Mesenchymal stem cell (in vitro differentiated cells and primary cell): ENCODE measurements around the gene ENO1.
A peak's percentile ranks its signal among the peaks of the same experiment; 100 is the strongest.

Source experiments
- DNase-seq: peaks from one replicate; pipeline ENCODE4 v3.0.0-alpha.2; 2013
- H2AFZ ChIP-seq: one replicate; pipeline ENCODE4 v1.6.1; 2013; ENCODE audit warnings: low read depth, mild to moderate bottlenecking, control low read depth, inconsistent platforms, low read length, moderate library complexity
- H2AK5ac ChIP-seq: 2 replicates; pipeline ENCODE4 v1.6.1; 2013; ENCODE audit warnings: low read length, moderate library complexity, mild to moderate bottlenecking, inconsistent platforms; ENCODE audit not compliant: severe bottlenecking
- H2BK120ac ChIP-seq: one replicate; pipeline ENCODE4 v1.6.1; 2013; ENCODE audit warnings: low read depth, mild to moderate bottlenecking, inconsistent platforms, low read length, moderate library complexity
- H2BK12ac ChIP-seq, 2 experiments: one replicate each; pipeline ENCODE4 v1.6.1; 2013; ENCODE audit warnings: inconsistent platforms in 2 of 2, low read length in 2 of 2, mild to moderate bottlenecking in 2 of 2, moderate library complexity in 2 of 2, control low read depth in 1 of 2
- H2BK15ac ChIP-seq: one replicate; pipeline ENCODE4 v1.6.1; 2013; ENCODE audit warnings: mild to moderate bottlenecking, low read depth, inconsistent platforms; ENCODE audit not compliant: poor library complexity, severe bottlenecking
- H2BK5ac ChIP-seq: 2 replicates; pipeline ENCODE4 v1.6.1; 2013; ENCODE audit warnings: low read depth, mild to moderate bottlenecking, low read length, control low read depth, inconsistent platforms; ENCODE audit not compliant: poor library complexity, severe bottlenecking
- H3K14ac ChIP-seq, 2 experiments: one replicate each; pipeline ENCODE4 v1.6.1; 2013; ENCODE audit warnings: inconsistent platforms in 2 of 2, low read length in 2 of 2, control low read depth in 1 of 2, mild to moderate bottlenecking in 1 of 2, moderate library complexity in 1 of 2
- H3K18ac ChIP-seq, 2 experiments: one replicate each; pipeline ENCODE4 v1.6.1; 2013; ENCODE audit warnings: inconsistent platforms in 2 of 2, low read length in 2 of 2, control low read depth in 1 of 2, low read depth in 1 of 2, mild to moderate bottlenecking in 1 of 2
- H3K23ac ChIP-seq, 2 experiments: one replicate each; pipeline ENCODE4 v1.6.1; 2013; ENCODE audit warnings: inconsistent platforms in 2 of 2, low read length in 2 of 2, mild to moderate bottlenecking in 2 of 2, moderate library complexity in 2 of 2, control low read depth in 1 of 2
- H3K27ac ChIP-seq: 2 replicates; pipeline ENCODE4 v1.5.1; 2013; ENCODE audit warnings: mild to moderate bottlenecking, moderate library complexity, low read length, control low read depth, inconsistent platforms; ENCODE audit not compliant: poor library complexity, severe bottlenecking
- H3K27me3 ChIP-seq, 2 experiments: 2 replicates each; pipeline versions ENCODE4 v1.6.1 to v1.7.0; 2013; ENCODE audit warnings: low read length in 2 of 2, mild to moderate bottlenecking in 2 of 2, moderate library complexity in 2 of 2, control low read depth in 1 of 2, inconsistent platforms in 1 of 2; ENCODE audit not compliant: control insufficient read depth in 1 of 2, insufficient read depth in 1 of 2
- H3K36me3 ChIP-seq, 2 experiments: 2 replicates each; pipeline versions ENCODE4 v1.6.1 to v1.7.0; 2013; ENCODE audit warnings: low read length in 2 of 2, control low read depth in 1 of 2, inconsistent platforms in 1 of 2, low read depth in 1 of 2, mild to moderate bottlenecking in 1 of 2; ENCODE audit not compliant: insufficient read depth in 2 of 2, control insufficient read depth in 1 of 2
- H3K4ac ChIP-seq, 2 experiments: one replicate each; pipeline ENCODE4 v1.6.1; 2013; ENCODE audit warnings: inconsistent platforms in 2 of 2, low read length in 2 of 2, mild to moderate bottlenecking in 2 of 2, moderate library complexity in 2 of 2, control low read depth in 1 of 2, low read depth in 1 of 2
- H3K4me1 ChIP-seq: 2 replicates; pipeline ENCODE4 v1.6.1; 2013; ENCODE audit warnings: low read depth, low read length, control low read depth; ENCODE audit not compliant: control insufficient read depth, insufficient read depth
- H3K4me2 ChIP-seq: 2 replicates; pipeline ENCODE4 v1.6.1; 2013; ENCODE audit warnings: low read length, mild to moderate bottlenecking, inconsistent platforms; ENCODE audit not compliant: poor library complexity, severe bottlenecking
- H3K4me3 ChIP-seq, 2 experiments: 2 replicates each; pipeline versions ENCODE4 v1.5.1 to v1.7.0; 2013; ENCODE audit warnings: low read length in 2 of 2, mild to moderate bottlenecking in 2 of 2, control low read depth in 1 of 2, low read depth in 1 of 2; ENCODE audit not compliant: insufficient read depth in 1 of 2
- H3K79me1 ChIP-seq: replicated peaks from 2 replicates; pipeline ENCODE4 v1.6.1; 2013; ENCODE audit warnings: mild to moderate bottlenecking, control low read depth, low read length, inconsistent platforms; ENCODE audit not compliant: poor library complexity, severe bottlenecking
- H3K9ac ChIP-seq: 2 replicates; pipeline ENCODE4 v1.7.0; 2013; ENCODE audit warnings: mild to moderate bottlenecking, low read length, moderate library complexity
- H3K9me3 ChIP-seq: 2 replicates; pipeline ENCODE4 v1.7.0; 2013; ENCODE audit warnings: mild to moderate bottlenecking, low read length; ENCODE audit not compliant: control insufficient read depth
- H4K8ac ChIP-seq: one replicate; pipeline ENCODE4 v1.6.1; 2013; ENCODE audit warnings: inconsistent platforms, mild to moderate bottlenecking, low read length, moderate library complexity
- H4K91ac ChIP-seq: one replicate; pipeline ENCODE4 v1.6.1; 2013; ENCODE audit warnings: mild to moderate bottlenecking, low read length, inconsistent platforms
- WGBS: methylation state at CpG from one replicate; pipeline ENCODE4 v1.1.7; 2013; ENCODE audit warnings: mixed read lengths; 5-methylcytosine and 5-hydroxymethylcytosine counted together

ENO1 gene

DNA sequence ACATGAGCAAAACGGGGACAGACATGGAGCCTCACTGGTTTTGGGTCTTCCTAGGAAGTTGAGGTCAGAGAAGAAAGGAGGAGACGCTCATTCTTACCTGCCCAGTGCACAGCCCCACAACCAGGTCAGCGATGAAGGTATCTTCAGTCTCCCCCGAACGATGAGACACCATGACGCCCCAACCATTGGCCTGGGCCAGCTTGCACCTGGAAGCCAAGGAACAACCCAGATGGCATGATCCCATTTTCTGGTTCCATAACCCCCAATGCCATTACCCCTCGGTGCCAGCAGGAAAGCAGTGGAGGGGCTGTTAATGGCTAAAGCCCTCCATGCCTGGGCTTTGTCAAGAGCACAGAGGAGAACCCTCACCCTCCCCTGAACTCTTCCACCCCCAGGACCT lies 15.3 kb downstream of the ENO1 start:
- H3K4me3 ChIP-seq: no peak overlapping the region
- H2BK120ac ChIP-seq: no peak overlapping the region
- H3K4me2 ChIP-seq: no peak overlapping the region
- H4K91ac ChIP-seq: no peak overlapping the region
- peaks cover 89 to 99% of the 10 kb centered on the region in 2 experiments for H3K36me3 ChIP-seq
- H3K27me3 ChIP-seq: no peaks in the 10 kb centered on the region
- WGBS: 97% methylated on average over 7 of the region's 7 CpGs
- H3K27ac ChIP-seq: no peak overlapping the region
- no peak overlapping the region for H2BK15ac ChIP-seq
- no peak overlapping the region for H3K14ac ChIP-seq
- H2AFZ ChIP-seq: no peak overlapping the region
- no peak overlapping the region for H3K18ac ChIP-seq
- no peak overlapping the region for H3K4ac ChIP-seq
- no peaks in the 10 kb centered on the region for H3K9me3 ChIP-seq
- H2BK5ac ChIP-seq: no peak overlapping the region
- no peak overlapping the region for H2BK12ac ChIP-seq
- H3K9ac ChIP-seq: no peak overlapping the region
- no peak overlapping the region for H4K8ac ChIP-seq
- H2AK5ac ChIP-seq: no peak overlapping the region
- no peak for DNase-seq
- H3K23ac ChIP-seq: no peak overlapping the region
- peaks cover 23% of the 10 kb centered on the region for H3K4me1 ChIP-seq
- H3K79me1 ChIP-seq: peaks cover 7% of the 10 kb centered on the region

DNA sequence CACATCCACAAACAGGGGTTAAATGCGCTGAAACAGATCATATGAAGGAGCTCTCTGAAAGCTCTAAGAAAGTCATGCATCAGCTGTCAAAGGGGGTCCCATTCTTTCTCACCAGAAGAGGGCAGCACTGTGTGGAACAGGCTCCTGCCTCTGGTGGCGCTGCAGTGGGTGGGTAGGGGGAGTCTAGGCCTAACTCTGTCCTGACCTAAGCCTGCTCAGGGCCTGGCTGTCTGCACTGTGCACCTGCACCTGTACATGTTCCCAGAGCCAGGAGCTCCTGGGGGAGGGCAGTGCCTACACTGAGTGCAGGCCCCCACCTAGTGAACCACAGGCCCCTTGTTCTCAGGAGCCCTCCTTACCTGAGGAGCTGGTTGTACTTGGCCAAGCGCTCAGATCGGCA lies 16.0 kb downstream of the ENO1 start:
- H3K27ac ChIP-seq: peak overlapping the region; percentile 30
- H2BK120ac ChIP-seq: no peak overlapping the region
- H3K23ac ChIP-seq: no peak overlapping the region
- peaks cover 85 to 98% of the 10 kb centered on the region in 2 experiments for H3K36me3 ChIP-seq
- H3K18ac ChIP-seq: peak overlapping the region in 1 of 2 experiments; percentile 63
- peaks cover 6% of the 10 kb centered on the region for H3K79me1 ChIP-seq
- peak overlapping the region; percentile 50 for H4K8ac ChIP-seq
- H3K4me2 ChIP-seq: no peak overlapping the region
- no peaks in the 10 kb centered on the region for H3K9me3 ChIP-seq
- H3K14ac ChIP-seq: no peak overlapping the region
- no peak overlapping the region for H2BK12ac ChIP-seq
- H3K9ac ChIP-seq: no peak overlapping the region
- no peak overlapping the region for H4K91ac ChIP-seq
- no peak overlapping the region for H3K4me3 ChIP-seq
- H3K4me1 ChIP-seq: peaks cover 26% of the 10 kb centered on the region
- H3K4ac ChIP-seq: no peak overlapping the region
- WGBS: 92% methylated on average over 4 of the region's 4 CpGs
- no peak overlapping the region for H2BK5ac ChIP-seq
- H3K27me3 ChIP-seq: no peaks in the 10 kb centered on the region
- no peak overlapping the region for H2AFZ ChIP-seq
- H2AK5ac ChIP-seq: no peak overlapping the region
- peak; percentile 50 for DNase-seq
- H2BK15ac ChIP-seq: no peak overlapping the region

DNA sequence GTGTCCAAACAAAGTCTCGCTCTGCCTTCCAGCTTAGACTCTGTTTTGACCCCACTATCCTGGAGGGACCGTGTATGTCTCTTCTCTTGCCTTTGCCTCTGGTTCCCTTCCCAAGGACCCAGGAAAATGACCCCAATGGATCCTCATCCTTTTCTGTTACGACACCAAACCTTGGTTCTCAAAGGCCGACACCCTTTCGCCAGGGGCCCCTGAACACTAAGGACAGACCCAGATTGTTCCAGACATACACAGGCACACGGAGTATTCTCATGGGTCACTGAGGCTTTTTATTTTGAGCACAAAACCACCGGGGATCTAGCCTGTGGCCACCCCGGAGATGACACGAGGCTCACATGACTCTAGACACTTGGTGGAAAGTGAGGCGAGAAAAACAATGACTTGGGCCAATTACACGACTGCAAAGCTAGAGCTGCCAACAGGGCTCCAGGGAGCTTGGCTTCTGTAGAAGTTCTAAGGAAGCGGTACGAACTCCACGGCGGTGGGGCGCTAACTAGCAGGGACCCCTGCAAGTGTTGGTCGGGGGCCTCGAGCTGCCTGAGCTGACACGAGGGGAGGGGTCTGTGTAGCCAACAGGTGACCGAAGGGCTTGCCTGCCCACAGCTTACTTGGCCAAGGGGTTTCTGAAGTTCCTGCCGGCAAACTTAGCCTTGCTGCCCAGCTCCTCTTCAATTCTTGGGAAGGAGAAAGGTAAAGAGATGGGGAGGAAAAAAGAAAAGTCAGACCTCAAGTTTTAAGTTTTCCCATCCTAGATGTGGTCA lies 17.6 kb downstream of the ENO1 start:
- H3K79me1 ChIP-seq: peaks cover 3% of the 10 kb centered on the region
- no peak overlapping the region for H2BK12ac ChIP-seq
- H3K27ac ChIP-seq: peak overlapping the region; percentile 27
- no peaks in the 10 kb centered on the region for H3K27me3 ChIP-seq
- H2AK5ac ChIP-seq: no peak overlapping the region
- peaks cover 26% of the 10 kb centered on the region for H3K4me1 ChIP-seq
- H3K23ac ChIP-seq: no peak overlapping the region
- H2AFZ ChIP-seq: no peak overlapping the region
- peaks cover 81 to 92% of the 10 kb centered on the region in 2 experiments for H3K36me3 ChIP-seq
- no peaks in the 10 kb centered on the region for H3K9me3 ChIP-seq
- H4K91ac ChIP-seq: no peak overlapping the region
- H3K4me2 ChIP-seq: no peak overlapping the region
- no peak overlapping the region for H3K14ac ChIP-seq
- no peak overlapping the region for H4K8ac ChIP-seq
- H2BK5ac ChIP-seq: no peak overlapping the region
- H2BK15ac ChIP-seq: no peak overlapping the region
- no peak overlapping the region for H2BK120ac ChIP-seq
- 93% methylated on average over 20 of the region's 21 CpGs for WGBS
- DNase-seq: no peak
- no peak overlapping the region for H3K18ac ChIP-seq
- H3K9ac ChIP-seq: no peak overlapping the region
- H3K4me3 ChIP-seq: no peak overlapping the region
- H3K4ac ChIP-seq: peak overlapping the region in 1 of 2 experiments; percentile 24

DNA sequence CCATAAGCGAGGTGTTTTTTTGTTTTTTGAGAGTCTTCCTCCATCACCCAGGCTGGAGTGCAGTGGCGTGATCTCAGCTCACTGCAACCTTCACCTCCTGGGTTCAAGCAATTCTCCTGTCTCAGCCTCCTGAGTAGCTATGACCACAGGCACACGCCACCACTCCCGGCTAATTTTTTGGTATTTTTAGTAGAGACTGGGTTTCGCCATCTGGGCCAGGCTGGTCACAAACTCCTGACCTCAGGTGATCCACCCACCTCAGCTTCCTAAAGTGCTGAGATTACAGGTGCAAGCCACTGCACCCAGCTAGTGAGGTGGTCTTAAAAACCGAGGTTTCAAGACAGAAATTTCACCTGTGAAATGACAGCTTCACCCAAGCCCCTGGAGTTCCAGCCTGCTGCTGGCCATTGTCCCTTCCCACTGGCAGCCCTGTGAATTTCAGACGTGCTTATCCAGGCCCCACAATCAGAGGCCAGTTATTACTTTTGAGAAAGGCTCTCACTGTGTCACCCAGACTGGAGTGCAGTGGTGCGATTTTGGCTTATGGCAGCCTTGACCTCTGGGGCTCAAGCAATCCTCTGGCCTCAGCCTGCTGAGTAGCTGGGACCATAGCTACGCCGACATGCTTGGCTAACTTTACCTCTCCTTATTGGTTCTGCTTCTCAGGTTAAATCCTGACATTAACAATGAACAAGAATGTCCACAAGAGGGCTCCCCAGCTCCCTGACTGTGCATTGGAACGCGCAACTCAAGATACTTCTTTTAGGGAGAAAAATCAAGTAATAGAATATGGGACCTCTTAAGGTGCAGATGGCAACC lies 19.4 kb downstream of the ENO1 start:
- WGBS: 90% methylated on average over 9 of the region's 12 CpGs
- Histone ChIP-seq H2BK5ac (no peak overlapping the region), H3K4ac (no peak overlapping the region), H3K79me1 (peaks cover 3% of the 10 kb centered on the region), H3K14ac (no peak overlapping the region), H3K4me1 (peaks cover 28% of the 10 kb centered on the region), H3K9ac (no peak overlapping the region), H3K4me3 (no peak overlapping the region), H3K27ac (peak overlapping the region; percentile 80), H3K36me3 (peaks cover 66 to 74% of the 10 kb centered on the region in 2 experiments), H2AK5ac (peak overlapping the region; percentile 51), H2BK120ac (peak overlapping the region; percentile 23), H2AFZ (no peak overlapping the region), H3K23ac (no peak overlapping the region), H2BK15ac (peak overlapping the region; percentile 33), H3K18ac (peak overlapping the region; percentile 60 to 69), H4K8ac (peak overlapping the region; percentile 51), H3K9me3 (no peaks in the 10 kb centered on the region), H3K27me3 (no peaks in the 10 kb centered on the region), H2BK12ac (peak overlapping the region in 1 of 2 experiments; percentile 45), H4K91ac (no peak overlapping the region), H3K4me2 (no peak overlapping the region)
- peak; percentile 80 for DNase-seq
